HG03045 (cell line): ENCODE results near the gene CNTN1.
"Not testable (repeated sequence)": the region's sequence is repeated elsewhere in the genome, so short reads cannot be mapped to it uniquely, and the experiment has no call there.

Experiments
- ATAC-seq: cut with Tn5 transposase; IDR thresholded peaks from one replicate; pipeline ENCODE4 v1.9.1; 2021; ENCODE audit warnings: mild to moderate bottlenecking, moderate library complexity; ENCODE audit not compliant: unreplicated experiment

The CNTN1 gene

GRCh38 chr12:41023836-41024235 is 331.6 kb downstream of the CNTN1 start:
- ATAC-seq = no peak

GRCh38 chr12:41026151-41026550 is 333.9 kb downstream of the CNTN1 start:
- no peak for ATAC-seq

GRCh38 chr12:41032386-41032785 is 340.1 kb downstream of the CNTN1 start:
- no peak for ATAC-seq

GRCh38 chr12:41034686-41035085 is 342.4 kb downstream of the CNTN1 start:
- no peak for ATAC-seq

- no peak for ATAC-seq
These were observed 347.2 kb downstream of the CNTN1 start for GRCh38 chr12:41039461-41039860.

- no peak for ATAC-seq
These were observed 353.3 kb downstream of the CNTN1 start for GRCh38 chr12:41045509-41045908.

- no peak for ATAC-seq
These were observed 356.8 kb downstream of the CNTN1 start for GRCh38 chr12:41049033-41049432.

- ATAC-seq = no peak
These were observed 359.7 kb downstream of the CNTN1 start for GRCh38 chr12:41051954-41052353.

- ATAC-seq = no peak
These were observed 360.2 kb downstream of the CNTN1 start for GRCh38 chr12:41052441-41052840.

- ATAC-seq = no peak
These were observed 360.8 kb downstream of the CNTN1 start for GRCh38 chr12:41053046-41053445.

- no peak for ATAC-seq
These were observed 363.8 kb downstream of the CNTN1 start for GRCh38 chr12:41055875-41056577.

- no peak for ATAC-seq
These were observed 366.0 kb downstream of the CNTN1 start for GRCh38 chr12:41058266-41058665.

GRCh38 chr12:41061192-41061591 is 369.0 kb downstream of the CNTN1 start:
- ATAC-seq = no peak

- no peak for ATAC-seq
These were observed 372.2 kb downstream of the CNTN1 start for GRCh38 chr12:41064411-41064810.

GRCh38 chr12:41067941-41068645 is 375.9 kb downstream of the CNTN1 start:
- ATAC-seq = no peak

GRCh38 chr12:41073633-41074472 is 381.6 kb downstream of the CNTN1 start:
- no peak for ATAC-seq

- ATAC-seq = no peak
These were observed 382.2 kb downstream of the CNTN1 start for GRCh38 chr12:41074473-41074769.

- no peak for ATAC-seq
These were observed 383.9 kb downstream of the CNTN1 start for GRCh38 chr12:41076114-41076513.

GRCh38 chr12:41081241-41081640 is 389.0 kb downstream of the CNTN1 start:
- not testable (repeated sequence) for ATAC-seq

GRCh38 chr12:41089438-41089837 is 397.2 kb downstream of the CNTN1 start:
- no peak for ATAC-seq

- no peak for ATAC-seq
These were observed 399.9 kb downstream of the CNTN1 start for GRCh38 chr12:41092115-41092514.

GRCh38 chr12:41096797-41097196 is 404.6 kb downstream of the CNTN1 start:
- ATAC-seq = no peak
